ENCODE data around the gene ZNRF1. TPM values are rescaled to one million over a fixed set of nuclear protein-coding genes. Genes with fewer than 3 reads are reported as not detected.

ZNRF1 gene
- total RNA-seq, 1 experiment from 2014 or later, result 52.3 TPM

DNA sequence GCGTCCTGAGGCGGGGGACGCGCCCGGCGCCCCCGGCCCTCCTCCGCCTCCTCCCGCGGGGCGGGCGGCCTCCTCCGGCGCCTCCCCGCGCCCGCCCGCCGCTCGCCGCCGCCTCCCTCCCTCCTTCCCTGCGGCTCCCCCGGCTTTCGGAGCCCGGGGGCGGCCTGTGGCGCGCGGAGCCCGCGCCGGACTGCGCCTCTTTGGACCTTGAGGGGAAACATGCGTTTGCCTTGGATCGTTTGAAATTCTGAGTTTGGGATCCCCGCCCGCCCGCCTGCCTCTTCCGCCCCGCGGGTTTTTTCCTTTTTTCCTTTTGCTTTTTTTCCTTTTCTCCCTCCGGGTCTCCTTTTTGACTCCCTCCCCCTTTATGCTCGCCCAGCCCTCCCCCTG is 390 bp downstream of the ZNRF1 start:
- DNase-seq (ENCODE audit: low read depth, low spot score), result no peak
- in situ Hi-C loops (cut with HindIII; ENCODE audit: low pct_unique_long_range_greater_than_20kb, low sequenced_read_pairs), result no loop called here
- POLR2A ChIA-PET, result no interaction called here

DNA sequence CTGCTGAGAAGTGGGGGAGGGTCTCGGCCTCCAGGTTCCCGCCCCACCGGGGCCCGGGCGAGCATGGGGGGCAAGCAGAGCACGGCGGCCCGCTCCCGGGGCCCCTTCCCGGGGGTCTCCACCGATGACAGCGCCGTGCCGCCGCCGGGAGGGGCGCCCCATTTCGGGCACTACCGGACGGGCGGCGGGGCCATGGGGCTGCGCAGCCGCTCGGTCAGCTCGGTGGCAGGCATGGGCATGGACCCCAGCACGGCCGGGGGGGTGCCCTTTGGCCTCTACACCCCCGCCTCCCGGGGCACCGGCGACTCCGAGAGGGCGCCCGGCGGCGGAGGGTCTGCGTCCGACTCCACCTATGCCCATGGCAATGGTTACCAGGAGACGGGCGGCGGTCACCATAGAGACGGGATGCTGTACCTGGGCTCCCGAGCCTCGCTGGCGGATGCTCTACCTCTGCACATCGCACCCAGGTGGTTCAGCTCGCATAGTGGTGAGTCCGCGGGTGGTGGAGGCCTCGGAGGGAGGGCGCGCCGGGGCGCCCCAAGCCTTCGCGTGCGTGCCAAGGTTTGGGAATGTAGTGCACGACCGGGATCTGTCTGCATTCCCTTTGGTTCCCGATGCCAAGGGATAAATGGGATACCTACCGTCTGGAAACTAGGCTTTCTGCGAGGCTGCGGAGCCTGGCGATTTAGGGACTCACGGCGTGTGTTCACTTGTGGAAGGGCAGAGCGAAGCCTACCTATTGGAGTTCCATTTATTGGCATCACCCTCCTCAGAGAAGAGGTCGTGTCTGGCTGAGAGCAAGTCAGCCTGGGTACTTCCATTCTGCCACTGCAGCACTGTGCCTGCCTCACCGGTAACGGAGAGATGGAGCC is 1.0 kb downstream of the ZNRF1 start:
- ATAC-seq (peak; percentile 40), DNase-seq (ENCODE audit: low read depth, low spot score) (no peak)
- ChIA-PET POLR2A (no interaction called here), CTCF (no interaction called here)
- TF ChIP-seq, protein P1, sequence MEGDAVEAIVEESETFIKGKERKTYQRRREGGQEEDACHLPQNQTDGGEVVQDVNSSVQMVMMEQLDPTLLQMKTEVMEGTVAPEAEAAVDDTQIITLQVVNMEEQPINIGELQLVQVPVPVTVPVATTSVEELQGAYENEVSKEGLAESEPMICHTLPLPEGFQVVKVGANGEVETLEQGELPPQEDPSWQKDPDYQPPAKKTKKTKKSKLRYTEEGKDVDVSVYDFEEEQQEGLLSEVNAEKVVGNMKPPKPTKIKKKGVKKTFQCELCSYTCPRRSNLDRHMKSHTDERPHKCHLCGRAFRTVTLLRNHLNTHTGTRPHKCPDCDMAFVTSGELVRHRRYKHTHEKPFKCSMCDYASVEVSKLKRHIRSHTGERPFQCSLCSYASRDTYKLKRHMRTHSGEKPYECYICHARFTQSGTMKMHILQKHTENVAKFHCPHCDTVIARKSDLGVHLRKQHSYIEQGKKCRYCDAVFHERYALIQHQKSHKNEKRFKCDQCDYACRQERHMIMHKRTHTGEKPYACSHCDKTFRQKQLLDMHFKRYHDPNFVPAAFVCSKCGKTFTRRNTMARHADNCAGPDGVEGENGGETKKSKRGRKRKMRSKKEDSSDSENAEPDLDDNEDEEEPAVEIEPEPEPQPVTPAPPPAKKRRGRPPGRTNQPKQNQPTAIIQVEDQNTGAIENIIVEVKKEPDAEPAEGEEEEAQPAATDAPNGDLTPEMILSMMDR (IDR thresholded peaks at IDR 0.05), result no peak
- TF ChIP-seq SIN3A (IDR thresholded peaks at IDR 0.05; ENCODE audit: borderline replicate concordance, insufficient read depth, low read depth, low read length) (no peak), TCF7L2 (IDR thresholded peaks at IDR 0.05; ENCODE audit: low read depth, low read length) (no peak), POLR2AphosphoS5 (IDR thresholded peaks at IDR 0.05; ENCODE audit: low read depth, low read length) (no peak)
- TF ChIP-seq, protein P2, sequence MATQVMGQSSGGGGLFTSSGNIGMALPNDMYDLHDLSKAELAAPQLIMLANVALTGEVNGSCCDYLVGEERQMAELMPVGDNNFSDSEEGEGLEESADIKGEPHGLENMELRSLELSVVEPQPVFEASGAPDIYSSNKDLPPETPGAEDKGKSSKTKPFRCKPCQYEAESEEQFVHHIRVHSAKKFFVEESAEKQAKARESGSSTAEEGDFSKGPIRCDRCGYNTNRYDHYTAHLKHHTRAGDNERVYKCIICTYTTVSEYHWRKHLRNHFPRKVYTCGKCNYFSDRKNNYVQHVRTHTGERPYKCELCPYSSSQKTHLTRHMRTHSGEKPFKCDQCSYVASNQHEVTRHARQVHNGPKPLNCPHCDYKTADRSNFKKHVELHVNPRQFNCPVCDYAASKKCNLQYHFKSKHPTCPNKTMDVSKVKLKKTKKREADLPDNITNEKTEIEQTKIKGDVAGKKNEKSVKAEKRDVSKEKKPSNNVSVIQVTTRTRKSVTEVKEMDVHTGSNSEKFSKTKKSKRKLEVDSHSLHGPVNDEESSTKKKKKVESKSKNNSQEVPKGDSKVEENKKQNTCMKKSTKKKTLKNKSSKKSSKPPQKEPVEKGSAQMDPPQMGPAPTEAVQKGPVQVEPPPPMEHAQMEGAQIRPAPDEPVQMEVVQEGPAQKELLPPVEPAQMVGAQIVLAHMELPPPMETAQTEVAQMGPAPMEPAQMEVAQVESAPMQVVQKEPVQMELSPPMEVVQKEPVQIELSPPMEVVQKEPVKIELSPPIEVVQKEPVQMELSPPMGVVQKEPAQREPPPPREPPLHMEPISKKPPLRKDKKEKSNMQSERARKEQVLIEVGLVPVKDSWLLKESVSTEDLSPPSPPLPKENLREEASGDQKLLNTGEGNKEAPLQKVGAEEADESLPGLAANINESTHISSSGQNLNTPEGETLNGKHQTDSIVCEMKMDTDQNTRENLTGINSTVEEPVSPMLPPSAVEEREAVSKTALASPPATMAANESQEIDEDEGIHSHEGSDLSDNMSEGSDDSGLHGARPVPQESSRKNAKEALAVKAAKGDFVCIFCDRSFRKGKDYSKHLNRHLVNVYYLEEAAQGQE (IDR thresholded peaks at IDR 0.05; ENCODE audit: insufficient read depth in 1 of 2, low read depth in 2 of 2, low read length in 1 of 2), result no peak
- H3K4me1 ChIP-seq (ENCODE audit: control insufficient read depth, insufficient read depth, low read length), result peaks cover 22% of the 10 kb centered on the region
- in situ Hi-C loops (cut with HindIII; ENCODE audit: low pct_unique_long_range_greater_than_20kb, low sequenced_read_pairs) (no loop called here), intact Hi-C loops (cut with micrococcal nuclease; ENCODE audit: unreplicated experiment) (loop anchor here (2.0 kb wide), 1 partner anchor 111 kb away; no protein-coding TSS in a partner anchor)
- no peaks in the 10 kb centered on the region for H3K27me3 ChIP-seq (ENCODE audit: control insufficient read depth, insufficient read depth, low read length)
- peak overlapping the region; percentile 79 for H3K27ac ChIP-seq (ENCODE audit: low read length)
- BruUV-seq (replicated peaks), result no TSS peak
- peak overlapping the region; percentile 76 to 83 for H3K4me3 ChIP-seq (ENCODE audit: low read depth in 2 of 2, low read length in 2 of 2)
- H3K36me3 ChIP-seq (ENCODE audit: control insufficient read depth, insufficient read depth, low read length), result no peaks in the 10 kb centered on the region
- H3K9me3 ChIP-seq (ENCODE audit: control insufficient read depth, insufficient read depth, low read depth, low read length), result no peaks in the 10 kb centered on the region

More for the DNA sequence above, 390 bp downstream of the ZNRF1 start:
- Histone ChIP-seq H3K27ac (ENCODE audit: low read length) (peak overlapping the region; percentile 79; the same call in 1 of the 2 replicates), H3K36me3 (ENCODE audit: control insufficient read depth, insufficient read depth, low read length) (no peaks in the 10 kb centered on the region), H3K27me3 (ENCODE audit: control insufficient read depth, insufficient read depth, low read length) (no peaks in the 10 kb centered on the region), H3K4me1 (ENCODE audit: control insufficient read depth, insufficient read depth, low read length) (peaks cover 22% of the 10 kb centered on the region), H3K4me3 (ENCODE audit: low read depth in 2 of 2, low read length in 2 of 2) (peak overlapping the region; percentile 76 to 83), H3K9me3 (ENCODE audit: control insufficient read depth, insufficient read depth, low read depth, low read length) (no peaks in the 10 kb centered on the region)
- intact Hi-C loops (cut with micrococcal nuclease; ENCODE audit: unreplicated experiment), result loop anchor here (2.0 kb wide), 1 partner anchor 112 kb away; no protein-coding TSS in a partner anchor
- peak; percentile 55 for ATAC-seq
- BruUV-seq (replicated peaks), result no TSS peak
- CTCF ChIA-PET, result no interaction called here
- TF ChIP-seq, protein P2 (IDR thresholded peaks at IDR 0.05; ENCODE audit: insufficient read depth in 1 of 2, low read depth in 2 of 2, low read length in 1 of 2), result no peak
- no peak for TF ChIP-seq POLR2AphosphoS5 (IDR thresholded peaks at IDR 0.05; ENCODE audit: low read depth, low read length)
- no peak for TF ChIP-seq SIN3A (IDR thresholded peaks at IDR 0.05; ENCODE audit: borderline replicate concordance, insufficient read depth, low read depth, low read length)
- TF ChIP-seq, protein P1 (IDR thresholded peaks at IDR 0.05), result no peak
- no peak for TF ChIP-seq TCF7L2 (IDR thresholded peaks at IDR 0.05; ENCODE audit: low read depth, low read length)
